ENCODE results near the gene CLDN3.
"Not testable (repeated sequence)": the region's sequence is repeated elsewhere in the genome, so short reads cannot be mapped to it uniquely, and the experiment has no call there.

DNA sequence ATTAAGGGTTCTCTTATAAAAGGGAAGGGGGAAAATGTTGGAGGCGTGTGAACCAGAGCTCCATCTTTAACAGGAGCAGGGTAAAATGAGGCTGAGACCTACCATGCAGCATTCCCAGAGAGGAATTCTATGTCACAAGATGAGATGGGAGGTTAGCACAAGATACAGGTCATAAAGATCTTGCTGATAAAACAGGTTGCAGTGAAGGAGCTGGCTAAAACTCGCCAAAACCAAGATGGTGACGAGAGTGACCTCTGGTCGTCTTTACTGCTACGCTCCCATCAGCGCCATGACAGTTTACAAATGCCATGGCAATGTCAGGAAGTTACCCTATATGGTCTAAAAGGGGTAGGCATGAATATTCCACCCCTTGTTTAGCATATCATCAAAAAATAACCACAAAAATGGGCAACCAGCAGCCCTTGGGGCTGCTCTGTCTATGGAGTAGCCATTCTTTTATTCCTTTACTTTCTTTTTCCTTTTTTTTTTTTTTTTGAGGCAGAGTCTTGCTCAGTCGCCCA, 21.2 kb upstream of the CLDN3 start:
- TF ChIP-seq, protein P1, sequence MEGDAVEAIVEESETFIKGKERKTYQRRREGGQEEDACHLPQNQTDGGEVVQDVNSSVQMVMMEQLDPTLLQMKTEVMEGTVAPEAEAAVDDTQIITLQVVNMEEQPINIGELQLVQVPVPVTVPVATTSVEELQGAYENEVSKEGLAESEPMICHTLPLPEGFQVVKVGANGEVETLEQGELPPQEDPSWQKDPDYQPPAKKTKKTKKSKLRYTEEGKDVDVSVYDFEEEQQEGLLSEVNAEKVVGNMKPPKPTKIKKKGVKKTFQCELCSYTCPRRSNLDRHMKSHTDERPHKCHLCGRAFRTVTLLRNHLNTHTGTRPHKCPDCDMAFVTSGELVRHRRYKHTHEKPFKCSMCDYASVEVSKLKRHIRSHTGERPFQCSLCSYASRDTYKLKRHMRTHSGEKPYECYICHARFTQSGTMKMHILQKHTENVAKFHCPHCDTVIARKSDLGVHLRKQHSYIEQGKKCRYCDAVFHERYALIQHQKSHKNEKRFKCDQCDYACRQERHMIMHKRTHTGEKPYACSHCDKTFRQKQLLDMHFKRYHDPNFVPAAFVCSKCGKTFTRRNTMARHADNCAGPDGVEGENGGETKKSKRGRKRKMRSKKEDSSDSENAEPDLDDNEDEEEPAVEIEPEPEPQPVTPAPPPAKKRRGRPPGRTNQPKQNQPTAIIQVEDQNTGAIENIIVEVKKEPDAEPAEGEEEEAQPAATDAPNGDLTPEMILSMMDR (IDR thresholded peaks at IDR 0.05): not testable (repeated sequence)
- TF ChIP-seq EZH2 (IDR thresholded peaks at IDR 0.05; ENCODE audit: borderline replicate concordance, insufficient read depth, low read depth, low read length, poor library complexity, severe bottlenecking): not testable (repeated sequence)

Data from B cell (primary cell).